ENCODE results near the gene NCAN. TPM values are rescaled to one million over a fixed set of nuclear protein-coding genes. Genes with fewer than 3 reads are reported as not detected.
"Not testable (repeated sequence)": the region's sequence is repeated elsewhere in the genome, so short reads cannot be mapped to it uniquely, and the experiment has no call there.

The NCAN gene
- total and polyA plus RNA-seq, 7 donors = 0.03 TPM; not detected in 6

- H3K36me3 ChIP-seq (ENCODE audit: insufficient read depth in 1 of 2, low read depth in 1 of 2) = no peaks in the 10 kb centered on the region
Measured at GRCh38 chr19:19238126-19238894, 26.6 kb downstream of the NCAN start.

GRCh38 chr19:19239675-19240074 lies 27.9 kb downstream of the NCAN start:
- no peak overlapping the region for H3K4me3 ChIP-seq
- TF ChIP-seq CTCF (IDR thresholded peaks at IDR 0.05) = no peak
- peaks cover 0 to 14% (median 3%) of the 10 kb centered on the region in 3 donors for H3K27me3 ChIP-seq (ENCODE audit: insufficient read depth in 3 of 3, low read length in 2 of 3)
- peaks cover 6% of the 10 kb centered on the region for H3K9me3 ChIP-seq
- ATAC-seq (no peak), DNase-seq (no peak)
- H3K4me1 ChIP-seq = no peaks in the 10 kb centered on the region
- H3K36me3 ChIP-seq (ENCODE audit: insufficient read depth in 1 of 2, low read depth in 1 of 2) = no peaks in the 10 kb centered on the region
- no peak overlapping the region for H3K27ac ChIP-seq
- intact Hi-C loops (cut with DNase I) = no loop called here

More at GRCh38 chr19:19238126-19238894, 26.6 kb downstream of the NCAN start:
- no peak for TF ChIP-seq CTCF (IDR thresholded peaks at IDR 0.05)
- intact Hi-C loops (cut with DNase I) = no loop called here
- H3K27ac ChIP-seq = no peak overlapping the region
- WGBS, 3 donors = 75 to 76% (median 76%) methylated on average over 18 of the region's 18 CpGs
- no peaks in the 10 kb centered on the region for H3K4me1 ChIP-seq
- H3K9me3 ChIP-seq = peaks cover 19% of the 10 kb centered on the region
- ATAC-seq (no peak), DNase-seq (no peak)
- no peak overlapping the region for H3K4me3 ChIP-seq
- peaks cover 0 to 6% (median 0%) of the 10 kb centered on the region in 3 donors for H3K27me3 ChIP-seq (ENCODE audit: insufficient read depth in 3 of 3, low read length in 2 of 3)

GRCh38 chr19:19240476-19240875 lies 28.7 kb downstream of the NCAN start:
- Histone ChIP-seq H3K27me3 (ENCODE audit: insufficient read depth in 3 of 3, low read length in 2 of 3) (peaks cover 0 to 14% (median 3%) of the 10 kb centered on the region in 3 donors), H3K9me3 (no peaks in the 10 kb centered on the region), H3K4me3 (no peak overlapping the region), H3K4me1 (no peaks in the 10 kb centered on the region), H3K27ac (no peak overlapping the region), H3K36me3 (ENCODE audit: insufficient read depth in 1 of 2, low read depth in 1 of 2) (no peaks in the 10 kb centered on the region)
- WGBS, 3 donors = 77 to 82% (median 79%) methylated on average over 9 of the region's 9 CpGs
- TF ChIP-seq CTCF (IDR thresholded peaks at IDR 0.05) = no peak
- ATAC-seq (no peak), DNase-seq (no peak)
- intact Hi-C loops (cut with DNase I) = no loop called here

- H3K36me3 ChIP-seq (ENCODE audit: insufficient read depth in 1 of 2, low read depth in 1 of 2) = no peaks in the 10 kb centered on the region
- intact Hi-C loops (cut with DNase I) = no loop called here
- H3K9me3 ChIP-seq = no peaks in the 10 kb centered on the region
- TF ChIP-seq CTCF (IDR thresholded peaks at IDR 0.05) = no peak
- no peak overlapping the region for H3K4me3 ChIP-seq
- H3K27ac ChIP-seq = no peak overlapping the region
- H3K27me3 ChIP-seq (ENCODE audit: insufficient read depth in 3 of 3, low read length in 2 of 3) = peaks cover 0 to 37% (median 4%) of the 10 kb centered on the region in 3 donors
- ATAC-seq (no peak), DNase-seq (no peak)
- 39 to 42% (median 39%) methylated on average over 5 of the region's 5 CpGs for WGBS, 3 donors
- no peaks in the 10 kb centered on the region for H3K4me1 ChIP-seq
Measured at GRCh38 chr19:19250196-19250801, 38.5 kb downstream of the NCAN start.

GRCh38 chr19:19253409-19253808 lies 41.7 kb downstream of the NCAN start:
- H3K9me3 ChIP-seq; ATAC-seq; H3K4me3 ChIP-seq; H3K27ac ChIP-seq; DNase-seq; intact Hi-C loops (cut with DNase I); H3K36me3 ChIP-seq (ENCODE audit: insufficient read depth in 1 of 2, low read depth in 1 of 2); H3K4me1 ChIP-seq: not testable (repeated sequence)
- 84 to 92% (median 89%) methylated on average over 6 of the region's 6 CpGs for WGBS, 3 donors
- peaks cover 0 to 62% (median 9%) of the 10 kb centered on the region in 3 donors for H3K27me3 ChIP-seq (ENCODE audit: insufficient read depth in 3 of 3, low read length in 2 of 3)
